Thyroid gland (tissue), 4 donors: ENCODE results near the gene KLF7.

Source experiments
- CTCF ChIP-seq, 6 experiments: fragments of 200-600 bp in 3 of 6; fragments of 450-650 bp in 3 of 6; sonication (generic) in 3 of 6; IDR thresholded peaks; one replicate each; pipeline ENCODE4 v1.5.1; 2016 to 2019; ENCODE audit warnings: antibody characterized with exemption in 6 of 6, mild to moderate bottlenecking in 2 of 6, inconsistent platforms in 1 of 6, moderate library complexity in 1 of 6
- POLR2A ChIP-seq, 2 donors: fragments of 450-650 bp; IDR thresholded peaks; one replicate each; pipeline ENCODE4 v1.6.1; 2017; ENCODE audit warnings: antibody characterized with exemption in 2 of 2, mild to moderate bottlenecking in 2 of 2, moderate library complexity in 1 of 2

- TF ChIP-seq CTCF (IDR thresholded peaks at IDR 0.05) (no peak), POLR2A (IDR thresholded peaks at IDR 0.05) (no peak)
Measured at GRCh38 chr2:207103132-207103531, 62.6 kb downstream of the KLF7 start.
